Measurements from ENCODE around the gene CLINT1. TPM values are rescaled to one million over a fixed set of nuclear protein-coding genes. Genes with fewer than 3 reads are reported as not detected.

CLINT1 gene
- total and polyA plus RNA-seq, 8 donors = 68.0 to 118 (median 106) TPM

- no peaks in the 10 kb centered on the region for H3K27me3 ChIP-seq
- no peak overlapping the region for H3K4me3 ChIP-seq
- no peaks in the 10 kb centered on the region for H3K4me1 ChIP-seq
- H3K9me3 ChIP-seq = no peaks in the 10 kb centered on the region
- intact Hi-C loops (cut with DNase I) = no loop called here
- TF ChIP-seq, protein P1, sequence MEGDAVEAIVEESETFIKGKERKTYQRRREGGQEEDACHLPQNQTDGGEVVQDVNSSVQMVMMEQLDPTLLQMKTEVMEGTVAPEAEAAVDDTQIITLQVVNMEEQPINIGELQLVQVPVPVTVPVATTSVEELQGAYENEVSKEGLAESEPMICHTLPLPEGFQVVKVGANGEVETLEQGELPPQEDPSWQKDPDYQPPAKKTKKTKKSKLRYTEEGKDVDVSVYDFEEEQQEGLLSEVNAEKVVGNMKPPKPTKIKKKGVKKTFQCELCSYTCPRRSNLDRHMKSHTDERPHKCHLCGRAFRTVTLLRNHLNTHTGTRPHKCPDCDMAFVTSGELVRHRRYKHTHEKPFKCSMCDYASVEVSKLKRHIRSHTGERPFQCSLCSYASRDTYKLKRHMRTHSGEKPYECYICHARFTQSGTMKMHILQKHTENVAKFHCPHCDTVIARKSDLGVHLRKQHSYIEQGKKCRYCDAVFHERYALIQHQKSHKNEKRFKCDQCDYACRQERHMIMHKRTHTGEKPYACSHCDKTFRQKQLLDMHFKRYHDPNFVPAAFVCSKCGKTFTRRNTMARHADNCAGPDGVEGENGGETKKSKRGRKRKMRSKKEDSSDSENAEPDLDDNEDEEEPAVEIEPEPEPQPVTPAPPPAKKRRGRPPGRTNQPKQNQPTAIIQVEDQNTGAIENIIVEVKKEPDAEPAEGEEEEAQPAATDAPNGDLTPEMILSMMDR (IDR thresholded peaks at IDR 0.05) = no peak
- peaks cover 0 to 60% of the 10 kb centered on the region in 2 donors for H3K36me3 ChIP-seq
- no peak for ATAC-seq
- no peak for DNase-seq
- H3K27ac ChIP-seq = no peak overlapping the region
Measured at GRCh38 chr5:157800137-157800536, 58.8 kb downstream of the CLINT1 start.

DNA sequence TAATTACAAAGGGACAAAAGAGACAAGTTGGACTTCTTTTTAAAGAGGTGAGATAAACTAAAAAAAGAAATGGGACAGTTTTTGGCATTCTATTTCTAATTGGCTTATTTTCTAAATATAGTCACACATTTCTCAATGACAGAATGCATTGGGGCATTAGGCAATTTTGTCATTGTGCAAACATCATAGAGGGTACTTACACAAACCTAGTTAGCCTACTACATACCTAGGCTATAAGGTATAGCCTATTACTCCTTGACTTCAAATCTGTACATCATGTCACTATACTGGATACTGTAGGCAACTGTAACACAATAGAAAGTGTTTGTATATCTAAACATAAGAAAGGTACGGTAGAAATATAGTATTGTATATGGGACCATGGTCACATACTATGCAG lies 59.4 kb downstream of the CLINT1 start:
- H3K9me3 ChIP-seq = no peaks in the 10 kb centered on the region

GRCh38 chr5:157793301-157793700 lies 65.6 kb downstream of the CLINT1 start:
- H3K36me3 ChIP-seq = peaks cover 0 to 79% of the 10 kb centered on the region in 2 donors
- H3K9me3 ChIP-seq = no peaks in the 10 kb centered on the region
- DNase-seq (no peak), ATAC-seq (no peak)
- no peak overlapping the region for H3K27ac ChIP-seq
- H3K4me1 ChIP-seq = no peaks in the 10 kb centered on the region
- intact Hi-C loops (cut with DNase I) = no loop called here
- no peaks in the 10 kb centered on the region for H3K27me3 ChIP-seq
- TF ChIP-seq, protein P1 (IDR thresholded peaks at IDR 0.05) = no peak
- H3K4me3 ChIP-seq = no peak overlapping the region

More for the DNA sequence above, 59.4 kb downstream of the CLINT1 start:
- TF ChIP-seq, protein P1 (IDR thresholded peaks at IDR 0.05) = no peak
- DNase-seq (no peak), ATAC-seq (peak; percentile 80)
- Histone ChIP-seq H3K27me3 (no peaks in the 10 kb centered on the region), H3K36me3 (peaks cover 0 to 57% of the 10 kb centered on the region in 2 donors), H3K27ac (no peak overlapping the region), H3K4me3 (no peak overlapping the region), H3K4me1 (no peaks in the 10 kb centered on the region)
- intact Hi-C loops (cut with DNase I) = no loop called here

DNA sequence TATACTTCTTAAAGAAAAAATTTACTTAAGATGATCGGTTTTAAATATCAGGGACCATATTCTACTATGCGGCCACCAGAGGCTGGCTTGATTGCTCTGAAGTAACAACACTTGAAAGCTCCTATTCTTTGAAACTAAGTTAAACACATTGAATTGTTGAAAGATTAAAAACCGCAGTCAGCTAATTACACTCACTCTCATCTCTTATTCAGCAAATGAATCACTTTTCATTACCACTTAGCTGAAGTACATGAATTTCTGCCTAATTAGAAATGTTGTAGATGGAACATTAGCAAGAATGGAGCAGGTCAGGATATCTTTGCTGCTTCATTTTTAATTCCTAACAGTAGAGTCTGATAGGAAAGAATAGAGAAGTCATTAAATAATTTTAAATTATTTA lies 73.1 kb downstream of the CLINT1 start:
- no peaks in the 10 kb centered on the region for H3K9me3 ChIP-seq
- peaks cover 0 to 71% of the 10 kb centered on the region in 2 donors for H3K36me3 ChIP-seq
- H3K27ac ChIP-seq = no peak overlapping the region
- no peaks in the 10 kb centered on the region for H3K4me1 ChIP-seq
- TF ChIP-seq, protein P1 (IDR thresholded peaks at IDR 0.05) = no peak
- H3K27me3 ChIP-seq = no peaks in the 10 kb centered on the region
- DNase-seq (no peak), ATAC-seq (no peak)
- intact Hi-C loops (cut with DNase I) = no loop called here
- no peak overlapping the region for H3K4me3 ChIP-seq

- Histone ChIP-seq H3K27me3 (no peaks in the 10 kb centered on the region), H3K9me3 (no peaks in the 10 kb centered on the region), H3K27ac (no peak overlapping the region), H3K4me3 (no peak overlapping the region), H3K4me1 (no peaks in the 10 kb centered on the region), H3K36me3 (peaks cover 0 to 11% of the 10 kb centered on the region in 2 donors)
- intact Hi-C loops (cut with DNase I) = no loop called here
- ATAC-seq = no peak
- TF ChIP-seq, protein P1 (IDR thresholded peaks at IDR 0.05) = no peak
- no peak for DNase-seq
Measured at GRCh38 chr5:157779221-157779620, 79.7 kb downstream of the CLINT1 start.

Data from left lung (tissue), 10 donors.